22Rv1 (cell line): ENCODE data around the gene HOXB9.

ENCODE experiments used
- CTCF ChIP-seq: fragments of 450-650 bp; IDR thresholded peaks from 2 replicates; pipeline ENCODE4 v1.5.1; 2017; ENCODE audit warnings: mild to moderate bottlenecking
- ZFX ChIP-seq: fragments of 450-650 bp; IDR thresholded peaks from 2 replicates; pipeline ENCODE4 v1.6.1; 2017; ENCODE audit warnings: antibody characterized with exemption, borderline replicate concordance

GRCh38 chr17:48597528-48597777 lies 28.7 kb downstream of the HOXB9 start:
- TF ChIP-seq CTCF (no peak), ZFX (no peak)
